DMS 273 treated with DMSO at 0.1 percent for 48 hours (cell line): ENCODE results near the gene MRPL36.
"Not testable (repeated sequence)": the region's sequence is repeated elsewhere in the genome, so short reads cannot be mapped to it uniquely, and the experiment has no call there.

Experiments used
- DNase-seq: peaks from one replicate; lab custom pipeline; 2025; lab: John Stamatoyannopoulos, UW

The MRPL36 gene

DNA sequence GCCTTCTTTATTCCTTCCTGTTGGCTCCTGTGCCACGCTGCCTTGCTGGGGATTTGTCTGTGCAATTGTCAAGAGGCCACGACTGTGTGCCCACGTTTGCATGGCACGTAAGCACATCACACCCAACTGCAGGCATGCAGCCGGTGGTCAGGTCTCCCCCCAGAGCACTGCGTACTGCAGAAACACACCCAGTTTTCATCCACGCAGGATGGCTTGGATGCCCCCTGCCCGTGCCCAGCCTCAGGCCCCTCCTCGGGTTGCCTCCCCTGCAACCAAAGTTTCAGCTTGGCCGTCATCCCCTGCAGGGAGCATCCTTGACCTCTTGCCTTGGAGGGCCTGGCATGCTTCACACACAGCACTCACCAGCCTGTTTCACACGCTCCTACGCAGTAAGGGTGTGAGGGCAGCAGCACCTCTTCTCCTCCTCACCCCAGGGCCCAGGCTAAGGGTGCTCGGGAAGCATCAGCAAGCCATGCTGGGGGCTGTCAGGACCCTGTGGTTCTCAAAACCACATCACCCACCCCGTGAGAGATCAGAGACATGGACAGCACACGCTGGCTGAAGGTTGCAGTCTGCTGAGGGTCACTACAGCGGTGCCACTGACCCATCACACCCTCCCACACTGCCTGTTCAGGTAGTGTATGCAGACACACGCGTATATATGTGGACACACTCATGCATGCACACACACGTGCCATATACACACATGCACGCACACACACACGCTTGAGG, 3.1 kb downstream of the MRPL36 start:
- no peak for DNase-seq

GRCh38 chr5:1795931-1796330, 3.7 kb downstream of the MRPL36 start:
- DNase-seq, result no peak

DNA sequence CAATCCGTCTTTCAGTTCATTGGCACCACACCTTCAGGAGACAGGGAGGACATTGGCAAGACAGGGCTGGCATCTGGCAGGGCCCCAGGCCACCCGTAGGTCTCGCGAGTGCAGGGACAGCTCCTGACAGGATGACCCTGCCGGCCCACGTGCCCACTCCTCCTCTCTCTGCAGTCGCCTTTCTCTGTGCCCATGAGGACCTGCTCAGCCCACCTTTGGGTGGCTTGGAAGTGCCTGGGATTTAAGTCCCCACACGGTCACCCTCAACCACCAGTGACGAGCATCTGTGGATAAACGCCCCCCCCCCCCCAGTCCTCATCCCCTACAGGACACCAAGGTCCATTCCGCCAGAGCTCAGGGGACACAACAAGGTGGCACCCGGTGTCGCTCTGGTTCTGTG, 4.1 kb downstream of the MRPL36 start:
- no peak for DNase-seq

- DNase-seq, result no peak
These were observed 4.7 kb downstream of the MRPL36 start for GRCh38 chr5:1794901-1795290.

- DNase-seq, result no peak
These were observed 5.4 kb downstream of the MRPL36 start for GRCh38 chr5:1793966-1794900.

DNA sequence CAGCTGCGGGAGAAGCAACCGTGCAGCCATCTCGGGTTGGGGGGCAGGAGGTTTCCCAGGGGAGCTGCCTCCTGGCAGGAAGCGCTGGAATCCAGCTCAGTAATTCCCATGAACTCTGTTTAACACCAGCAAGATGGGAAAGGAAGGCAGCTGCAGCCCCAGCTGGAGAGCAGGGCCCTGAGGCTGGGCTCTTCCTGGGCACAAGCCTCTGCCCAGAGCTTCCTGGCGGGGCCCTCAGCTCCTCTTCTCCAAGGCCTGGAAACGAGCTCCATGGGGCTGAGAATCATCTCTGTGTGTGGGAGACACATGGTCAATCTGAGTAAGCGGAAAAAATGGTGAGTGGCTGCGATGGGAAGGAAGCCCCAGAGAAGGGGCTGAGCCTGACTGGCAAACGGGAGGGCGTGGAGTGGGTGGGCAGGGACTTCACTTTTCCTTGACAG, 6.3 kb downstream of the MRPL36 start:
- no peak for DNase-seq

- no peak for DNase-seq
These were observed 6.8 kb downstream of the MRPL36 start for GRCh38 chr5:1792842-1793266.

- DNase-seq, result no peak
These were observed 8.5 kb downstream of the MRPL36 start for GRCh38 chr5:1791176-1791575.

GRCh38 chr5:1789834-1790471, 9.7 kb downstream of the MRPL36 start:
- no peak for DNase-seq

DNA sequence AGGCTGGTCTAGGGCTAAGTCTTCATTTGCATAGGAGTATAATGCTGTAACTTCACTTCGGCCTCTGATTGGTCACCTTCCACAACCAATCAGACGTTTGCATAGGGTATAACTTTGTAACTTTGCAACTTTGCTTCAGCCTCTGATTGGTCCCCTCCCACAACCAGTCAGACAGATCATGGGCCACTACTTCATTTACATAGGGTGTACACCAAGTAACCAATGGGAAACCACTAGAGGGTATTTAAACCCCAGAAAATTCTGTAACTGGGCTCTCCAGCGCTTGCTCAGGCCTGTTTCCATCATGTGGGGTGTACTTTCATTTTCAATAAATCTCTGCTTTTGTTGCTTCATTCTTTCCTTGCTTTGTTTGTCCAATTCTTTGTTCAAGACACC, 10.2 kb downstream of the MRPL36 start:
- DNase-seq, result not testable (repeated sequence)

GRCh38 chr5:1788828-1789227, 10.8 kb downstream of the MRPL36 start:
- no peak for DNase-seq

DNA sequence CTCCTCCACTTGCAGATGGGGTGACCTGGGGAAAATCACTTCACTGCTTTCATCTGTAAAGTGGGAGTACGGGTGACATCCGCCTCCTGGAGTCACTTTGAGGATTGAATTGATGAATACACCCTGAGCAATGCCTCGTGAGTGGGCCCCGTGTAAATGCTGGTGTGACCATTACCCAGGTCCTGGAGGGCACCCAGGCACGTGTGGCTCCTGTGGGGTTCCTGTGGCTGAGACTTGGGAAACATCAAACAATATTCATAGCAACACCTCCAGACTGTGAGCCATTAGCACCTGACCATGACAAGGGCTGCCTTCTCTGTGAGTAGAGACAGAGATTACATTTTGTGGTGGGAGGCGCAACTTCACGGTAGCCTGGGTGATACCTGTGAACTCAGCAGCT, 11.4 kb downstream of the MRPL36 start:
- DNase-seq, result no peak

DNA sequence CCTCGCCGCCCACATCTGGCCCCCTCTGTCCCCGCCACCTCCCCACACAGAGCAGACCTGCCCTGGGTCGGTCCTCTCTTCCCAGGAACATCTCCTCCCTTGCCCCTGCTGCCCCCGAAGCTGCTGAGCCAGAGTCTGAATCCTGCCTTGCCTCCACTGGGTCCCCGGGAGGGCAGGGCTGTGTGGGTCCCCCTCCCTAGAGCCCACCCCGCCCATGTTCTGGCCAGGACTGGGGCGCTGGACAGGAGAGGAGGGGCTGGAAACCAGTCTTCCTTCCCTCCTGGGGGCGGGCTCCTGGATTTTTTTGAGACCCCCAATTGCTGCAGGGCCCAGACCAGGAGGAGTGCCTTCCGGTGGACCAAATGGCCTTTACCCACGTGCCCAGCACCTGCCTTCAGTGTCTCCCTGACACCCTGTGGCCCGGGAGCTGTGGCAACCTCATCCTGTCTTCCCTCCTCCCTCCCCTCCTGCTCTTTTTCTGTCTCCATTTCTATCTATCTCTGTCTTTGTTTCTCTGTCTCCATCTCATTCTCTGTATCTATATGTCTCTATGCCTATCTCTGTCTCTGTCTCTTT, 12.1 kb downstream of the MRPL36 start:
- DNase-seq, result no peak

DNA sequence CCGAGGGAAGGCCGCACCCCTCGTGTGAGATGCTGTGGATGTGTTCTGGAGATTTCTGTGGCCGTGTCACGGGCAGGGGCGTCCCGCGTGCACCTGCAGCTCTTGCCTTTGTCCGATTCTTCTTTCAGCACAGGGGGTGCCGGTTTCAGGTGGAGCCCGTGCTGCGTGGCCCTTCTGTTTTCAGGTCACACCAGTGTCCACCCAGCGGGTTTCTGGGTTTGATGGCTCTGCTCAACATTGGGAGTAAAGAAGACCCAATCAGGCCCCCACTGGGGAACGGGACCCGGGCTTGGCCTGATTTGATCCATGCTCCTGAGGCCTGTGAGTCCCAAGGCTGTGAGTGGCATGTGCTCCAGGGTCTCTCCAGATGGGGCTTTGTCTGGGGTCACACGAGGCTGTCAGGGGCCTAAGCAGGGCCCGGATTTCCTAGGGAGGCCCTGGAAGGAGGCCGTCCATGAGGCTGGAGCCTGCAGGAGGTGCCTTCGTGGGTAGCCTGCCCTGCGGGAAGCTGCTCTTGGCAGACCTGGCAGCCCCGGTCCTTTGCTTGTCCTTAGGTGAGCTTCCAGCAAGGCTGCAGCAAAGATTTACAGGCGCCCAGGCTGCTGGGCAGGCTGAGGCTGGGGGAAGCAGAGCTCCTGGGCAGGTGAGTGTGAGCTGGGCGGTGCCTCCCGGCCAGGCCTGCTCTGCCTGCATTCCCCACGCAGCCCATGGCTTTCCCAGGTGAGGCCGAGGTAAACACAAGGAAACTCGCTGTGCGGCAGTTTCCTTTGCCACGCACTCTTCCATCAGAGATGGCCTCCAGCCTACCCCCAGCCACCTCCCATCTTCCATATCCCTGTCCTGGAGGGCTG, 12.8 kb downstream of the MRPL36 start:
- no peak for DNase-seq

- no peak for DNase-seq
These were observed 13.7 kb downstream of the MRPL36 start for GRCh38 chr5:1785984-1786383.

DNA sequence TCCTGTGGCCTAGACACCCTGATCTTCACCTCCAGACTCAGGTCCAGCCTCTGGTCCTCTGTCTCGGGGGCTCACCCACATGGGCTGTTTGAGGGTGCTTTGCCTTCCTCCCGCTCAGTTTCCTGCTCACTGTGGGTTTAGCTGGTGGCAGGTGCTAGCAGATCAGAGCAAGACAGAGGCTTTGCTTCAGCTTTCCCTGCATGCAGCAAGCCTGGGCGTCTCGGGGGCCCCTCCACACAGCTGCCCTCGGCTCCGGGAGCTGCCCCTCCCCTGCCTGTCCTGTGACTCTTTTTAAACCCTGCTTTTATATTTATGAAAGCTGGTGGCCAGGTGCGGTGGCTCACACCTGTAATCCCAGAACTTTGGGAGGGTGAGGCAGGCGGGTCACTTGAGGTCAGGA, 14.6 kb downstream of the MRPL36 start:
- no peak for DNase-seq

- no peak for DNase-seq
These were observed 15.2 kb downstream of the MRPL36 start for GRCh38 chr5:1784197-1785050.

DNA sequence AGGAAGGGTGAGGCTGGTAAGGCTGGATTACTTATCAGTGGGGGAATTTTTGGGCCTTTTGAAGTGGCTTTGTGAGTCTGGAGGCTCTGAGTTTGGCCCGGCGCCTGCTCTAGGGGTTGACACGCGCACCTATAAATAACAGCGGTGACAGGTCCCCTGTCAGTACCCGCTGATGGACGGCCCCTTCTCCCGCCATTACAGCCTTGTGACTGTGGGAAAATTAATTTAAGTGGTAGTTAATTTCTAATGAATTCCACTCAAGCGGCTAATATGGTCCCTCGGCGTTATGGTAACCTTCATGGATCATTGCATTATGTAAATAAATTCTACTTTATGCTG, 16.5 kb downstream of the MRPL36 start:
- no peak for DNase-seq

DNA sequence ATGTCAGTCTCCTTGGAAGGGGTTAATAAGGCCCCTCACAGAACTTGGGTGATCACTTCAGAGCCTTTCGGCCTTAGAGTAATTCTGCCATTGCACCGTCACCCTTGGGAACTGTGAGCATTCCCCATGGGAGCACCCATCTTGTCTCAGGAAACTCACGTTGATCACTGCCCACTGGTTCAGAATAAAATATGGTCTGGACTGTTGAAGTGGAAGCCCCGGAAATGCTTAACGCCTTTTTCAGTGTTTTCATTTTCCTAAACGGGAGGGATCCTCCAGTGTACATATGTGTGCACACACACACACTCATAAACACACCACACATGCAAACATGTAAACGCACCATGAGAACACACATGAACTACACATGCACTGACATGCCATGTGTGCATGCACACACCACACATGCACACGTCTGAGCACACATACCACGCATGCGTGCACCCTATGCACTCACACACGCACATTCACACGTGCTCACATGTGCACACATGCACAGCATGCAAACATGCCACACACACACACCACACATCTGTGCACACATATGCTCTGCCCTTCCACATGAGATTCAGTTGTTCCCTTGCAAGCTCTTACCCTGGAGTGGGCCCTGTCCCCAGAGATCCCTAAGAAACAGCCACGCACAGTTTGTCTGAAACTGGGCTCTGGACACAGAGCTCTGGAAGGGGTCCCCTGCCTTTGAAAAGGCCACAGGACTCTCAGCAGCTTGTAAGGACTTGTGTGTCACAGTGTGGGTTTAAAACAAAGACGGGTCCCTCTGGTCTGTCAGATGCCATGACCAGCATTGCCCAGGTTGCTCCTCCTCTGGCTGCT, 17.0 kb downstream of the MRPL36 start:
- no peak for DNase-seq
